ENCODE data around the gene ACSL5.
"Not testable (repeated sequence)": the region's sequence is repeated elsewhere in the genome, so short reads cannot be mapped to it uniquely, and the experiment has no call there.

Gene ACSL5

GRCh38 chr10:112406806-112407205 is 32.9 kb downstream of the ACSL5 start:
- in situ Hi-C loops (cut with MboI; ENCODE audit: low sequenced_read_pairs) = not testable (repeated sequence)

GRCh38 chr10:112407696-112408095 is 33.8 kb downstream of the ACSL5 start:
- in situ Hi-C loops (cut with MboI; ENCODE audit: low sequenced_read_pairs) = no loop called here

DNA sequence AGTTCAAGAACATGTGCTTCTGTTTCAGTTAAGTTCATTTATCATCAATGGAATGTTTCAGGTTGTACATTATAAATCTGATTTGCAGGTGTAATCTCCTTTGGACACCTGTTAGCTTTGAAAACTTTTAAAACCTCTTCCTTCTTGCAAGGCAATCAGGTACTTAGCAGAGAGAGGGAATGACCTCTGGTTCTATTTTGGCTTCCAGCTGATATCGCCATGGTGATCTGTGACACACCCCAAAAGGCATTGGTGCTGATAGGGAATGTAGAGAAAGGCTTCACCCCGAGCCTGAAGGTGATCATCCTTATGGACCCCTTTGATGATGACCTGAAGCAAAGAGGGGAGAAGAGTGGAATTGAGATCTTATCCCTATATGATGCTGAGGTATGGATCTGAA is 35.4 kb downstream of the ACSL5 start:
- in situ Hi-C loops (cut with MboI; ENCODE audit: low sequenced_read_pairs) = no loop called here

- in situ Hi-C loops (cut with MboI; ENCODE audit: low sequenced_read_pairs) = no loop called here
Observed at GRCh38 chr10:112409755-112410154, 35.8 kb downstream of the ACSL5 start.

DNA sequence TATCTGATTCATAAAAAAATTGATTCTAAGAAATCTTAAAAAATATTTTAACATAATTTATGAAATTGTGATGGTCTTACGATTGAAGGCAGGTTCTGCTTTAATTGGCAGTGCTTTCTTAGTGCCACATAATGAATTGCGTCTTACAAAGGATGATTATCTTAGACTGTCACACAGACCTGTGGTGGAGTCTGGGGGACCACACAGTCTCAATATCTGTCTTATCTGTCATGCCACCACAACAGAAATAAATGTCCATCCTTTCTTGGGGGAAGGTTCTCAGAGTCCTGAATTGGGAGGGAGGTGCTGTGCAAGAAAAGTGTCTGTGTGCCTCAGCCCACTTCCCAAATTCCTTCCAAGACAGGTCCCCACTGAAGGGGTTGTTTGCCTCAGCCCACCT is 38.8 kb downstream of the ACSL5 start:
- in situ Hi-C loops (cut with MboI; ENCODE audit: low sequenced_read_pairs) = no loop called here

- in situ Hi-C loops (cut with MboI; ENCODE audit: low sequenced_read_pairs) = no loop called here
Observed at GRCh38 chr10:112421731-112422130, 47.8 kb downstream of the ACSL5 start.

DNA sequence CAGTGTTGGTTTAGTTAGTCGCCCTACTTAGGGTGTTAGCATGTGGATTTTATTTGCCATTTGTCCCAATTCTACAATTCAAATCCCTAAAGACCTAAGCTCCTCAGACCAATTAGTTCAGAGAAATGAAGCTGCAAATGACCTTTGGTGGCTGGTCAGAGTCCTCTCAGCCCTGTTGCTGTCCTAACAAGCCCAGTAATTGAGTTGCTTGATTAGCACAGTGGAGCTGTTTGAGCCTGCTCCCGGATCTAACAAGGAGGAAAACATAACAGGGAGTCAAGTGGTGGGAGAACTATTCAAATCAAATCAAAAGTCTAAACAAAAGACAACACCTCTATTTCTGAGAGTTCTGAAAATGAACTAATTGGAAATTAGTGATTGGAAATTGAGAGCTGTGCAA is 50.7 kb downstream of the ACSL5 start:
- in situ Hi-C loops (cut with MboI; ENCODE audit: low sequenced_read_pairs) = no loop called here

DNA sequence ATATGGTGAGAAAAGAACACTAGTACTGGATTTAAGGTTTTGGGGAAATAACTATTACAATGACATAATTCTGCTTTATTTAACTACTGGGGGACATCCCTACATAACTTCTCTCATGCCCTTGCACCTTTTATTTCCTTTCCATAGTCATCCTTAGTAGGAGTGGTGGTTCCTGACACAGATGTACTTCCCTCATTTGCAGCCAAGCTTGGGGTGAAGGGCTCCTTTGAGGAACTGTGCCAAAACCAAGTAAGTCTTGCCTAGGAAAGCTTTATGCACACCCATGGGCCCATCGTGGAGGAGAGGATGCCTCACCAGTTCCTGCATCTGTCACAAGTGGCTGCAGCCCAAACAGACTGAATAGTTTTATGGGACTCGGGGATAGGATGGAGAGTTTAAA is 52.2 kb downstream of the ACSL5 start:
- in situ Hi-C loops (cut with MboI; ENCODE audit: low sequenced_read_pairs) = no loop called here

DNA sequence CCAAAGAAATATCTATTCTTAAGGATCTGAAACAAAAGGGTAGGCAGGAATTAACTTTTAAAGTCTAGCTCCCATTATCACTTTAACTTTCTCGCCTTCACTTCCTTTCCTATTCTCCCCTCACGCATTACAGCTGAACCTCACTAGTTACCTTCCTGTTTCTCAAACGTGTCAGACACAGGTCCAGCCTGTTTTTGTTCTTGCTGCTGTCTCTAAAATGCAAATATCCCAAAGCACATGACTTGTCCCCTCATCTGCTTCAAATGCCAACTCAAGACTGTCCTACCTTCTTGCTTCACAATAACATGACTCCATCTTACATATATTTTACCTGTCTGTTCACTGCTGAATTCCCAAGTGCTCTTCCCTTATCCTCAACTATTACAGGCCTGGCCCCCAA is 55.2 kb downstream of the ACSL5 start:
- in situ Hi-C loops (cut with MboI; ENCODE audit: low sequenced_read_pairs) = no loop called here

DNA sequence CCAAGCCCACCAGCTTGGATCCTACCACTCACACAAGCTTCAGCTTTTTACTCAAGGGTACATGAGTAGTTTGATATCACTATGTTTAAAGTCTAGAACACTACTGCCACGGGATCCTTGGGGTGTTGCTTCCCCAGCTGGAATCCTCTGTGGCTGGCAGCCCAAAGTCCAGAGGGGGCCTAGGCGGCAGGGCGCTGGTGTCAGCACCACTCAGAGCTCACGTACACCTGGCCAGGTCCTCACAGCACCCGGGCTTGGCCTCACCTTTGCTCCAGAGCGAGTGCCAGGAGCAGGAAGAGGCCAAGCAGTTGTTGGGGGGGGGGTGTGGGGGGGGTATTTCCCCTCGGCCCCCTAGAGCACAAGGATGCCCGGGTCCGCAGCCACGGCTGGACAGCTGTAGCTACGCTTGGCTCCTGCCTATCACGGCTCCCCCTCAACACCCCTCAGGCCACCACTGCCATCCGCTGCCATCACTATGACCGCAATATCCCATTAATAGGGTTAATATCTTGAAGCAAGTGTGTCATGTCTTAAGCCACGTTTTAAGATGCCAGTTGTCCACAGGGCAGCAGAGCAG is 55.8 kb downstream of the ACSL5 start:
- in situ Hi-C loops (cut with MboI; ENCODE audit: low sequenced_read_pairs) = no loop called here

DNA sequence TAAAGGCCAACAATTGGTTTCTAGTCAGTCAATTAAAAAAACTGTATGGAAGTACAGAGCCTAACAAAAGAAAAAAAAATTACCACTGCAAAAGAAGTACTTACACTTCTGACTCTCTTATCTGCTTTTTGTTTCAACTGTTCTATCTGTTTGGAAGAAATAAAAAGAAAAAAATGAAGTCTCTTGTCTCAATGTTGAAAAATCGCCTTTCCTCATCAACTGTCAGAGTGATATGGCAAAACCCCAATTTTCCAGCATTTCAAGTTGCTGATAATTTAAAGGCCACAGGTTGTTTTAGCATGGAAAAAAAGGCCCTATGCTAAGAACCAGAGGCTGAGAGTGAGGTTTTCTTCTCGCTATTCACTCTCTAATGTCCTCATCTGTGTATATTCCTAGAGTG is 59.2 kb downstream of the ACSL5 start:
- in situ Hi-C loops (cut with MboI; ENCODE audit: low sequenced_read_pairs) = no loop called here

GRCh38 chr10:112434988-112435619 is 61.2 kb downstream of the ACSL5 start:
- in situ Hi-C loops (cut with MboI; ENCODE audit: low sequenced_read_pairs) = no loop called here

DNA sequence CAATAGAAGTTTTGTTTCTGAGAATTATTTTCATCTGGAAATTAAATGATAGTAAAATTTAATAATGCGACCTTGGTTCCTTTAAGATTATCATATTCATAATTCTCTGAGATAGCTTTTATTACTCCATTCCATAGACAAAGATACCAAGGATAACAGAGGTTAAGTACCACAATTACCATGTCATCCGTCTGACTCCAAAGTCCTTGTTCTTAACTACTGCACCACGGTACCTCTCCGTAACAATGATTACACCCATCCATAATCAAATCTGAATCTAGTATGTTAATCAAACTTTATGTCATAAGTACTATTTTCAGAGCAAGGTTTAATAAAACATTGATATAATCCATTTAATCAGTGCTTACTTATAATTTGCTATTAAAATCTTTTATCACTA is 64.4 kb downstream of the ACSL5 start:
- in situ Hi-C loops (cut with MboI; ENCODE audit: low sequenced_read_pairs) = no loop called here

DNA sequence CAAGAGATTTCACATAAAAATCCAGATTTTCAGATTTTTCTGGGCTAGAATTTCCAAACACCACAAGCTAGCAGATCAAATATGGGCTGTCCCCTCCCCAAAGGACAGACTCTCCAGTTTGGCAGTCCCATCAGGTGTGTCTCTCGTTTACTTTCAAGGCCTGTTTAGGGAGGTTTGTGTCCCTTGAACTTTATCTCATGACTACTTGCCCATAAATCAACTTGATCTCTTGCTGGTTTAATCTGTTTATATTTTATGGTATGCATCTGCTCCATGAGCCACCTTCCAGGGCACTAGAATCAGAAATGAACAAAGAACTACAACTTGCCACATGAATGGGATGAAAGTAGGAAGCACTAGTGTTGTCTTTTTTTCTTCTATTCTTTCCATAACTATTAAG is 67.6 kb downstream of the ACSL5 start:
- in situ Hi-C loops (cut with MboI; ENCODE audit: low sequenced_read_pairs) = no loop called here

GRCh38 chr10:112442063-112442462 is 68.1 kb downstream of the ACSL5 start:
- in situ Hi-C loops (cut with MboI; ENCODE audit: low sequenced_read_pairs) = no loop called here

DNA sequence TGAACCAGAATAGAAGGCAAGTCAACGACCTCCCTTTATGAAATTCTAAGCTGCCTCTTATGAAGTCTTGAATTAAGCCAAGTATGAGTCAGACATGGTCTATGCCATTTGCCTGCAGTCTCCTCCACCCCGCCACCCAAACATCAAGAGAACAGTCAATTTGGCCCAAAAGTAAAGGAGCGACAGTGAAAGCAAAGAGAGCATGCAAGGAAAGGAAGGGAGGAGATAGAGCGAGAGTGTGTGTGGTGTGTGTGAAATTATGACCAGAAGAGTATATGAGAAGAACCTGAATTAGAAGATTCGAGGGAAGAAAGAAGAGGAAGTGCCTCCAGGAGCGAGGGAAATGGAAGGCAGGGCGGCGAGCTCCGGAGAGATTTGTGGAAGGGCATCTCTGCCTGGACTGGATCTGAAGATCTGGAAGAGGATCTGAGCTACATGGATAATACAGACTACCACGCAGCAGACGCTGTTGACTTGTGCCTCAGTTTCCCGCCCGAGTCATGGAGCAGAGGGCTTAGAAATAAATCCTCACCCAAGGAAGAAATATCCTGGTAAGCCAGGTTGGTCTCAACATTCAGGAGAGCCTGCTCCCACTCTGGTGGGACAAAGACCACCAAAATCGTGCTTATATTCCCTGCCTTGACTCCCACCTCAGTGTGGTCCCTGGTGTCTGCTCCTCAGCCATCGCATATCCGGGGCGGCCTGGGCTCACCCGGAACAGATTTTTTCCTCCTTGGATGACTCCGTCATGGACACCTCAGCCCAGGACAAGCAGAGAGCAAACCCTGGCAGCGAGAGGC is 72.3 kb downstream of the ACSL5 start:
- in situ Hi-C loops (cut with MboI; ENCODE audit: low sequenced_read_pairs) = no loop called here

GRCh38 chr10:112446855-112447619 is 73.1 kb downstream of the ACSL5 start, which contains the start of the genes VTI1A and ZDHHC6:
Gene VTI1A, plus strand, starts transcription at chr10:112447215. Its CDS starts 159 bp downstream, at chr10:112447374.
Gene ZDHHC6, minus strand, starts transcription at chr10:112446914. Its CDS starts 1,478 bp downstream, at chr10:112445436.
- in situ Hi-C loops (cut with MboI; ENCODE audit: low sequenced_read_pairs) = no loop called here

- in situ Hi-C loops (cut with MboI; ENCODE audit: low sequenced_read_pairs) = no loop called here
Observed at GRCh38 chr10:112447620-112447928, 73.7 kb downstream of the ACSL5 start.

- in situ Hi-C loops (cut with MboI; ENCODE audit: low sequenced_read_pairs) = no loop called here
Observed at GRCh38 chr10:112448888-112449287, 75.0 kb downstream of the ACSL5 start.

DNA sequence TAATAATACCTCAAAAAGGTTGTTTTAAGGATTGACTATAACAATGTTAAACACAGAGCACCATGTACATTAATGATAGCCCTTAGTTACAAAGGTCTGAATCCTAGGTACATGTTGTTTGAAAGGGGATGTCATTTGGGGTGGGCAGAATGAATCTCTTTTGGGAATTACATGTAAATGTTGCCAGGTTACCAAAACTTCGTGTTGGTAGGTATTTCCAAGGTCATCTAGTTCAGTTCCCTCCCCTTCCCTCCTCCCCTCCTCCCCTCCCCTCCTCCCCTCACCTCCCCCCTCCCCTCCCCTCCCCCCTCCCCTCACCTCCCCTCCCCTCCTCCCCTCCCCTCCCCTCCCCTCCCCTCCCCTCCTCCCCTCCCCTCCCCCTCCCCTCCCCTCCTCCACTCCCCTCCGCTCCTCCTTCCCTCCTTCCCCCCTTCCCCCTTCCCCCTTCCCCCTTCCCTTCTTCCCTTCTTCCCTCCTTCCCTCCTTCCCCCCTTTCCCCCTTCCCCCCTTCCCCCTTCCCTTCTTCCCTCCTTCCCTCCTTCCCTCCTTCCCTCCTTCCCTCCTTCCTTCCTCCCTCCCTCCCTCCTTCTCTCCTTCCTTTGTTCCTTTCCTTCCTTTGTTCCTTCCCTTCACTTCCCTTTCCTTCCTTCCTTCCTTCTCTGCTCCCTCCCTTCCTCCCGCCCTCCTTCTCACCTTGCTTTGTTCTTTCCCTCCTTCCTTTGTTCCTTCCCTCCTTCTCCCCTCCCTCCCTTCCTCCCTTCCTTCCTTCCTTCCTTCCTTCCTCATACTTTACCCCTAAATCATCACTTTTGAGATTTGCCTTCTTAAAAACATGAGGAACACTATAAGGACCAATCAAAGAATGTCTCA is 81.2 kb downstream of the ACSL5 start:
- in situ Hi-C loops (cut with MboI; ENCODE audit: low sequenced_read_pairs) = no loop called here

DNA sequence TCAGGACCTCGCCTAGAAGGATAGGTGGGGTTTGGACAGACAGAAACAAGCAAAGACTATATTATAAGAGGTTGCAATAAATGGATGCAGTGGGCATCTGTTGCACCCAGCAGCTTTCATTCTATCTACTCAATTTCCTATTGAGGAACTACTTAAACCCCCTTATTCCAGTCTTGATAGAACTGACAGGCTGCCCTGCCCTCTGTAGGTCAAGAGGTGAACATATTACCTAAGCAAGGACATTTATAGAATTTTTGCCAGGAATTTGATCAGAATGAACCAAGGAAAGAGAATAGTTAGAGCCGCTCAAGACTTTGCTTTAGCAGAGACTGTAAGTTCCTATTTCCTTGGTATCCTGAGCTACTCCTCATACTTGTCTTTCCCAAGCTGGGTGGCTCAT is 82.6 kb downstream of the ACSL5 start:
- in situ Hi-C loops (cut with MboI; ENCODE audit: low sequenced_read_pairs) = no loop called here

Measured in hTERT RPE-1 (cell line).